Measurements from ENCODE around the gene COX6A1.

Gene COX6A1

GRCh38 chr12:120437735-120438494 is at the start of gene COX6A1:
COX6A1 (plus strand) TSS chr12:120438113; CDS start chr12:120438127, 14 bp downstream.
- DNase-seq = peak; percentile 100

GRCh38 chr12:120388691-120389481 is 49.0 kb upstream of the COX6A1 start:
- DNase-seq = peak; percentile 89

GRCh38 chr12:120390540-120391120 is 47.3 kb upstream of the COX6A1 start:
- DNase-seq = no peak

GRCh38 chr12:120394483-120395367 is 43.2 kb upstream of the COX6A1 start:
- peak; percentile 88 for DNase-seq

- peak; percentile 52 for DNase-seq
Measured at GRCh38 chr12:120397824-120398540, 39.9 kb upstream of the COX6A1 start.

- no peak for DNase-seq
Measured at GRCh38 chr12:120399531-120399930, 38.4 kb upstream of the COX6A1 start.

GRCh38 chr12:120402217-120402616 is 35.7 kb upstream of the COX6A1 start:
- DNase-seq = no peak

- DNase-seq = no peak
Measured at GRCh38 chr12:120403869-120404268, 34.0 kb upstream of the COX6A1 start.

GRCh38 chr12:120404271-120404670 is 33.6 kb upstream of the COX6A1 start:
- DNase-seq = no peak

- DNase-seq = no peak
Measured at GRCh38 chr12:120406069-120406468, 31.8 kb upstream of the COX6A1 start.

GRCh38 chr12:120406553-120406952 is 31.4 kb upstream of the COX6A1 start:
- DNase-seq = no peak

GRCh38 chr12:120408771-120409170 is 29.1 kb upstream of the COX6A1 start:
- no peak for DNase-seq

GRCh38 chr12:120412421-120412820 is 25.5 kb upstream of the COX6A1 start:
- no peak for DNase-seq

- peak; percentile 34 for DNase-seq
Measured at GRCh38 chr12:120413901-120414695, 23.8 kb upstream of the COX6A1 start.

GRCh38 chr12:120416490-120417216 is 21.3 kb upstream of the COX6A1 start:
- no peak for DNase-seq

GRCh38 chr12:120417917-120418580 is 19.9 kb upstream of the COX6A1 start:
- no peak for DNase-seq

- no peak for DNase-seq
Measured at GRCh38 chr12:120421701-120422100, 16.2 kb upstream of the COX6A1 start.

- no peak for DNase-seq
Measured at GRCh38 chr12:120422892-120423456, 14.9 kb upstream of the COX6A1 start.

GRCh38 chr12:120425797-120426196 is 12.1 kb upstream of the COX6A1 start:
- no peak for DNase-seq

All from NCI-H774 (cell line).